Measurements from ENCODE around the gene GET4. TPM values are rescaled to one million over a fixed set of nuclear protein-coding genes. Genes with fewer than 3 reads are reported as not detected.
"Not testable (repeated sequence)": the region's sequence is repeated elsewhere in the genome, so short reads cannot be mapped to it uniquely, and the experiment has no call there.

Gene GET4
- total and polyA plus RNA-seq, 12 donors = 14.7 to 38.6 (median 20.8) TPM

DNA sequence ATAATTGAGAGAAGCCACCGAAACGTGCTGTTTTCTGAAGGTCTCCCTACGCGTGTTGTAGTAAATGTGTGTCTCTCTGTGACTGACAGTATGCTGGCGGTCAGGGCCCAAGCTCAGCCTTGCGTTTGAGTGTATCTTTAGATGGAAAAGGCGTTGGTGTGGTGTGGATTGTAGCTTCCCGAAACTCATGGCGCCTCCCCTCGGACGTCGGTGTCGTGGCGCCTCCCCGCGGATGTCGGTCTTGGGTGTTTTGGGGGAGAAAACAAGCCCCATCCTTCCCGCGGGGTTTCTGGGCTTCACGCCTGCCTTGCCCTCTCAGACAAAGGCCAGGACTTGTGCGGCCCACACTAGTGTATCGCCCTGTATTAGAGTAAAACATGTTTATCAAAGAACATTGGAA lies 31.3 kb upstream of the GET4 start:
- peaks cover 0 to 20% (median 12%) of the 10 kb centered on the region in 9 donors for H3K4me1 ChIP-seq
- no peaks in the 10 kb centered on the region for H3K9me3 ChIP-seq
- H3K4me3 ChIP-seq = no peak overlapping the region
- WGBS, 2 donors = 92 to 93% methylated on average over 22 of the region's 22 CpGs
- peaks cover 0 to 91% (median 53%) of the 10 kb centered on the region in 9 donors for H3K36me3 ChIP-seq
- no peaks in the 10 kb centered on the region for H3K27me3 ChIP-seq
- DNase-seq (no peak), ATAC-seq (no peak)
- intact Hi-C loops (cut with DNase I) = no loop called here
- H3K27ac ChIP-seq = no peak overlapping the region
- TF ChIP-seq, protein P1, sequence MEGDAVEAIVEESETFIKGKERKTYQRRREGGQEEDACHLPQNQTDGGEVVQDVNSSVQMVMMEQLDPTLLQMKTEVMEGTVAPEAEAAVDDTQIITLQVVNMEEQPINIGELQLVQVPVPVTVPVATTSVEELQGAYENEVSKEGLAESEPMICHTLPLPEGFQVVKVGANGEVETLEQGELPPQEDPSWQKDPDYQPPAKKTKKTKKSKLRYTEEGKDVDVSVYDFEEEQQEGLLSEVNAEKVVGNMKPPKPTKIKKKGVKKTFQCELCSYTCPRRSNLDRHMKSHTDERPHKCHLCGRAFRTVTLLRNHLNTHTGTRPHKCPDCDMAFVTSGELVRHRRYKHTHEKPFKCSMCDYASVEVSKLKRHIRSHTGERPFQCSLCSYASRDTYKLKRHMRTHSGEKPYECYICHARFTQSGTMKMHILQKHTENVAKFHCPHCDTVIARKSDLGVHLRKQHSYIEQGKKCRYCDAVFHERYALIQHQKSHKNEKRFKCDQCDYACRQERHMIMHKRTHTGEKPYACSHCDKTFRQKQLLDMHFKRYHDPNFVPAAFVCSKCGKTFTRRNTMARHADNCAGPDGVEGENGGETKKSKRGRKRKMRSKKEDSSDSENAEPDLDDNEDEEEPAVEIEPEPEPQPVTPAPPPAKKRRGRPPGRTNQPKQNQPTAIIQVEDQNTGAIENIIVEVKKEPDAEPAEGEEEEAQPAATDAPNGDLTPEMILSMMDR (IDR thresholded peaks at IDR 0.05) = no peak

GRCh38 chr7:845731-846130 lies 30.6 kb upstream of the GET4 start:
- Histone ChIP-seq H3K9me3 (no peaks in the 10 kb centered on the region), H3K27ac (no peak overlapping the region), H3K36me3 (peaks cover 0 to 91% (median 50%) of the 10 kb centered on the region in 9 donors), H3K27me3 (no peaks in the 10 kb centered on the region), H3K4me3 (no peak overlapping the region), H3K4me1 (peaks cover 0 to 20% (median 12%) of the 10 kb centered on the region in 9 donors)
- WGBS, 2 donors = 95 to 96% methylated on average over 11 of the region's 11 CpGs
- intact Hi-C loops (cut with DNase I) = no loop called here
- ATAC-seq = no peak
- TF ChIP-seq, protein P1 (IDR thresholded peaks at IDR 0.05) = no peak
- no peak for DNase-seq

- ATAC-seq; intact Hi-C loops (cut with DNase I); H3K9me3 ChIP-seq; DNase-seq; H3K4me3 ChIP-seq; H3K27ac ChIP-seq; H3K27me3 ChIP-seq: not testable (repeated sequence)
- Histone ChIP-seq H3K4me1 (peaks cover 0 to 25% (median 12%) of the 10 kb centered on the region in 9 donors), H3K36me3 (peaks cover 0 to 91% (median 41%) of the 10 kb centered on the region in 9 donors)
- 94 to 97% methylated on average over 25 to 29 of the region's 37 CpGs for whole genome bisulfite sequencing, 2 donors
Measured at GRCh38 chr7:846958-847650, 29.2 kb upstream of the GET4 start.

DNA sequence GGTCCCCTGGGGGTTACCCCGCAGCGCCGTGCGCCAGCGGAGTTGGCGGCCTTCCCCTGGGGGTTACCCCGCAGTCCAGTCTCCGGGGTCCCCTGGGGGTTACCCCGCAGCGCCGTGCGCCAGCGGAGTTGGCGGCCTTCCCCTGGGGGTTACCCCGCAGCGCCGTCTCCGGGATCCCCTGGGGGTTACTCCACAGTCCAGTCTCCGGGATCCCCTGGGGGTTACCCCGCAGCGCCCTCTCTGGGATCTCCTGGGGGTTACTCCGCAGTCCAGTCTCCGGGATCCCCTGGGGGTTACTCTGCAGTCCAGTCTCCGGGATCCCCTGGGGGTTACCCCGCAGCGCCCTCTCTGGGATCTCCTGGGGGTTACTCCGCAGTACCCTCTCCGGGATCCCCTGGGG lies 28.6 kb upstream of the GET4 start:
- H3K4me3 ChIP-seq; ATAC-seq; H3K9me3 ChIP-seq; H3K27ac ChIP-seq; H3K27me3 ChIP-seq; DNase-seq; intact Hi-C loops (cut with DNase I): not testable (repeated sequence)
- peaks cover 0 to 19% (median 6%) of the 10 kb centered on the region in 9 donors for H3K4me1 ChIP-seq
- WGBS, 2 donors = 95 to 99% methylated on average over 20 of the region's 28 CpGs
- peaks cover 0 to 91% (median 38%) of the 10 kb centered on the region in 9 donors for H3K36me3 ChIP-seq

DNA sequence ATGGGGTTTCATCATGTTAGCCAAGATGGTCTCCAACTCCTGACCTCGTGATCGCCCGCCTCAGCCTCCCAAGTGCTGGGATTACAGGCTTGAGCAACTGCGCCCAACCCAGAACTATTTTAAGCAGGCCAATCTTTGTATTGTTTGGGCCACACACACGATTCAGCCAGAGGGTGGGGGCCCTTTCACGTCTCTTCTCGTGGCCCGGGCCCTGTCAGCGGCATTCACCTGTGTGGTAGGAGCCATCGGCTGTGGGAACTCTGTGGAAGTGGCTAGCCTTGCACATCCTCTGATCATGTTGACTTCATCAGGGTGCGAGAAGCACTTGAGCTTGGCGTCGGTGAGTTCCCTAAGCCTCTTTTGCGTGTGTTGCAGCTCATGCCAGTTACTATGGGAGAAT lies 27.2 kb upstream of the GET4 start:
- Histone ChIP-seq H3K27ac (no peak overlapping the region), H3K36me3 (peaks cover 0 to 91% (median 39%) of the 10 kb centered on the region in 9 donors), H3K4me1 (peaks cover 0 to 12% (median 4%) of the 10 kb centered on the region in 9 donors), H3K27me3 (no peaks in the 10 kb centered on the region), H3K4me3 (no peak overlapping the region), H3K9me3 (no peaks in the 10 kb centered on the region)
- TF ChIP-seq, protein P1 (IDR thresholded peaks at IDR 0.05) = no peak
- intact Hi-C loops (cut with DNase I) = no loop called here
- no peak for DNase-seq
- ATAC-seq = no peak
- WGBS, 2 donors = 90% methylated on average over 14 of the region's 14 CpGs
